HG02610 (cell line): ENCODE results near the gene MYBPHL.

Source experiments
- ATAC-seq: cut with Tn5 transposase; IDR thresholded peaks from one replicate; pipeline ENCODE4 v1.9.1; 2021; ENCODE audit warnings: mild to moderate bottlenecking, moderate library complexity; ENCODE audit not compliant: unreplicated experiment

The MYBPHL gene

DNA sequence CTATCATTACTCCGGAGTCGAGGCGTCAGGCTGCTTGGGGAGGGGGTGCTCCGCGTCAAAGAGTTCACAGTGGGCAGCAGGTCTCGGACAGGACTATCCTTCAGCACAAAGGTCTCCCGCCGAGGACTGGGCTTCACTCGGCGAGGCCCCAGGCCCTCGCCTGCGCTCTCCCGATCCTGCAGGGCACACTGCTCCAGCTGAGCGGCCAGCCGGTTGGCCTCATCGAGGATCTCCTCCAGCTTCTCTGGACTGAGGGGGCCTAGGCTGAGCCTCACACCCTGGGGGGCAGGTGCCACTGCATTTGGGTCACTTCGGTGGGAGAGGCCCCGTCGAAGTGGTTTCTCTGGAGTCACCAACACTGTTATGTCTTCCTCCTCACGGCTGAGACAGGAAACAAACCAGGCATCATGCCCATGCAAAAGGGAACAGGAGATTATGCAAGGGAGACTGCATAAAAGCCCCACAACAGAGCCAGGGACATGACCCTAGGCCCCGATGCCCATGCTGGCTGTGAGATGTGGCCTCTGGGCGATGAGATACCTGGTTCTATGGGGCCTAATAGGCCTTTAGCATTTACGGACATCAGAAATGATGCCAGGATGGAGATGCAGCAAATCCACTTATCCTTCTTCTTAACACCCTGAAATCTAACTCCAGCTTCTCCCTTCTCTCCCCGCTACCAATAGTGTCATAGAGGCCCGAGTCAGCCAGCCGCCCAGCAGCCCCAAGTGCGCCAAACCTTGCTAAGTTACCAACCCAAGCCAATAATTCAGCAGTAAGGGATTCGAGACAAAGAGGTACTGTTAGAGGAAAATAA, 24.9 kb downstream of the MYBPHL start:
- no peak for ATAC-seq

DNA sequence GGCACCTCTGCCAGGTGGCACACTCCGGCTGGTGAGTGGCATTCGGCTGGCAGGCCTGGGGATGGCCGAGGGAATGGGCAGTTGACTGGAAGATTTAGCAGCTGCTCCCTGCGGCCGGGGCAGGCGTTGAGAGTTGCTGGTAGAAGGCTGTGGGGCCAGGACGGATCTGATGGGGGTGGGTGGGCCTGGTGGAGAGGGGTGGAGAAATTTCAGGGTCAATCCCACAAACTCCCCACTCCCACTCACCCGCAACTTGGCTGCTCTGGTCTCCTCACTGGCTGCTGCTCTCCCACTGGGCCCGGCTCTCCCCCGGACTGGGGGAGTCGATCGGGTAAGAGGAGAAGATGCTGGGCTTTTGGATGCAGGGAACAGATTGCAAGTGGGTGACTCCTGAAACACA, 25.9 kb downstream of the MYBPHL start:
- no peak for ATAC-seq

DNA sequence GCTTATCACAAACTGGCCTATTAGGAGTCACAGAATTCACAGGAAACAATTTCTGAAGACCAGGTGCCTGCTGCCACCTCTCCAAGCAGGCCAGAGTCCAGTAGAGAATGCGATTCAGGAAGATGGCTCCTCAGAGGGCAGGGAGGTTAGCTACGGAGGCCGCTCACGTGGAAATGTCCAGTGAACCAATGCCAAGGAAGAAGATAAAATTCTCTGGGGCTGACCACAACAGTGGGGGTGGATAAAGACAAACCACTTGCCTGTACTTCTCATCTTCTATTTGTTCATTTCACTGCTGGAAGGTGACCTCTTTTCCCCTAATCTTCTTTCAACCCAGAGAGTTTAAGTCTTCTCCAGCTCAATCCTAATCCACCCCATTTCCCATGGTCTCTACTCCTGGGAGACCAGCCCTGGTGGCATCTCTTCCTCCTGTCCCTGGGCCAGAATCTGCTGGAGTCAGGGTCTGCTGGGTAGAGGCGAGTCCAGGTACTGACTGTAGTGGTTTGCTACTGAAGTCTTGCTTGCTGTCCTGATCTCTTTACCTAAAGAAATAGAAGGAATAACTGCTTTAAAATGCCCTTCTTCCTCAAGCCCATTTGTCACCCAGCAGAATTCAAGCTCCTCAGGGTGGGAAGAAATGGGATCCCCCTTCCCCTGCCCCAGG, 27.1 kb downstream of the MYBPHL start:
- ATAC-seq, result no peak

DNA sequence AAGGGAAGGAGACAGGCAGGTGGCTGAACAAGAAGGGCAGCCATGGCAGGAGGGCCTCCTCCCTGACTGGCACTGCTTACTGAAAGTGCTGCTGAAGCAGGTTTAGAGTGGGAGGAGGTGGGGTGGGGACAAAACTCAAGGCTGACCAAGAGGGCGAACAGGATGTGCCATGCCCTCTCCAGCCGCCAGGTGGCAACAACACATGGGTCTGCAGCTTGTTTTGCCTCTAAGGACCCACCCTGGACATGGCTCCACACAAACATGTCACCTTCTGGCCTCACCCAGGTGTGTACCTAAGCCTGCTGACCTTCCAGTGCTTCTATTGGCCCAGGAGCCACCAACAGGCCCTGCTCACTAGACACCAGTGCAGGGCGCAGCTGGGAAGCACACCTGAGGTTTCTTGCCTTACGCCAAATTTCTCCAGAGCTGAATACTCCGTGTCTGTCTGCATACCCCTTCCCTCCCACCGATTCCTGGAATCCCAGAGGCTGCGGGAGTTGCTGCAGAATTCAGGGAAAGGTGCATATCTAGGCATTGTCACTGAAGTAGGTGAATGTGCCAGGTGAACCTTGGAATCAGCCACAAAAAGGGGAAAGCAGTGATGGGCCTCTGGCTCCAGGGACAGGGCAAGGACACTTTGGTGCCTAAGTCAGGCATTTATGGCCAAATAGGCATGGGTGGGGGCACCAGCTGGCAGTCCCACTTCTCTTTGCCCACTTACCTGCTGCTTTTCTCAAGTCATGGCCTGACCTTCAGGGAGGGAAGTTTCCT, 29.2 kb downstream of the MYBPHL start:
- peak; percentile 75 for ATAC-seq

DNA sequence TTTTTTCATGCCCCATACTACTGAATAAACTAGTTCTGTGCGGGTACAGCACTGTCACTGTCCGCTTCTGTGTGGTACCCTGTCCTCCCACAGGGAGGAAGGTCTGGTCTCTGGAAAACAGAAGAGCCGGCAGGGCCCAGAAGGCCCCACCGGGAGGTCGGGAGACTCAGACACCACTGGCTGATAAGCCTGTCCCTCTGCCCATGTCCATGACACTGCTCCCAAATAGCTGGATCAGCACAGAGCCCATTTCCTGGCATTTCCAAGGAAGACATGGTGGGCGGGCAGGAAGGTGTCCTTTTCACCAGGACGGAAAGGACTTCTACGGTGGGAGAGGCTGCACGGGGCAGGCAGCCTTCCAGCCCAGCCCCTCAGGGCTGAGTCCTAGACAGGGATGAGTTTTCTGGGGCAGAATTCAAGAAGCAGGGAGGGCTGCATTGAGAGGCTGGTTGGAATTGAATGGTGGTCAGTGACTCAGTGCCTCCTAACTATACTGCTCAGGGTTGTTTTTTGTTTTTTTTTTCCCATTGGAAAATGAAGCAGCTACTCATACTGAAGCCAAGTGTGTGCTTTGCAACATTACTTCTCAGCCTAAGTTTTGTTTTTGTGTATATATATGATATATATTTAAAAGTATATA, 31.0 kb downstream of the MYBPHL start:
- no peak for ATAC-seq

DNA sequence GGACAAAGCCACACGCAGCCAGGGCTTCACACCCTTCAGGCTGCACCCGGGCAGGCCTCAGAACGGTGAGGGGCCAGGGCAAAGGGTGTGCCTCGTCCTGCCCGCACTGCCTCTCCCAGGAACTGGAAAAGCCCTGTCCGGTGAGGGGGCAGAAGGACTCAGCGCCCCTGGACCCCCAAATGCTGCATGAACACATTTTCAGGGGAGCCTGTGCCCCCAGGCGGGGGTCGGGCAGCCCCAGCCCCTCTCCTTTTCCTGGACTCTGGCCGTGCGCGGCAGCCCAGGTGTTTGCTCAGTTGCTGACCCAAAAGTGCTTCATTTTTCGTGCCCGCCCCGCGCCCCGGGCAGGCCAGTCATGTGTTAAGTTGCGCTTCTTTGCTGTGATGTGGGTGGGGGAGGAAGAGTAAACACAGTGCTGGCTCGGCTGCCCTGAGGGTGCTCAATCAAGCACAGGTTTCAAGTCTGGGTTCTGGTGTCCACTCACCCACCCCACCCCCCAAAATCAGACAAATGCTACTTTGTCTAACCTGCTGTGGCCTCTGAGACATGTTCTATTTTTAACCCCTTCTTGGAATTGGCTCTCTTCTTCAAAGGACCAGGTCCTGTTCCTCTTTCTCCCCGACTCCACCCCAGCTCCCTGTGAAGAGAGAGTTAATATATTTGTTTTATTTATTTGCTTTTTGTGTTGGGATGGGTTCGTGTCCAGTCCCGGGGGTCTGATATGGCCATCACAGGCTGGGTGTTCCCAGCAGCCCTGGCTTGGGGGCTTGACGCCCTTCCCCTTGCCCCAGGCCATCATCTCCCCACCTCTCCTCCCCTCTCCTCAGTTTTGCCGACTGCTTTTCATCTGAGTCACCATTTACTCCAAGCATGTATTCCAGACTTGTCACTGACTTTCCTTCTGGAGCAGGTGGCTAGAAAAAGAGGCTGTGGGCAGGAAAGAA, 32.0 kb downstream of the MYBPHL start:
- ATAC-seq, result no peak

DNA sequence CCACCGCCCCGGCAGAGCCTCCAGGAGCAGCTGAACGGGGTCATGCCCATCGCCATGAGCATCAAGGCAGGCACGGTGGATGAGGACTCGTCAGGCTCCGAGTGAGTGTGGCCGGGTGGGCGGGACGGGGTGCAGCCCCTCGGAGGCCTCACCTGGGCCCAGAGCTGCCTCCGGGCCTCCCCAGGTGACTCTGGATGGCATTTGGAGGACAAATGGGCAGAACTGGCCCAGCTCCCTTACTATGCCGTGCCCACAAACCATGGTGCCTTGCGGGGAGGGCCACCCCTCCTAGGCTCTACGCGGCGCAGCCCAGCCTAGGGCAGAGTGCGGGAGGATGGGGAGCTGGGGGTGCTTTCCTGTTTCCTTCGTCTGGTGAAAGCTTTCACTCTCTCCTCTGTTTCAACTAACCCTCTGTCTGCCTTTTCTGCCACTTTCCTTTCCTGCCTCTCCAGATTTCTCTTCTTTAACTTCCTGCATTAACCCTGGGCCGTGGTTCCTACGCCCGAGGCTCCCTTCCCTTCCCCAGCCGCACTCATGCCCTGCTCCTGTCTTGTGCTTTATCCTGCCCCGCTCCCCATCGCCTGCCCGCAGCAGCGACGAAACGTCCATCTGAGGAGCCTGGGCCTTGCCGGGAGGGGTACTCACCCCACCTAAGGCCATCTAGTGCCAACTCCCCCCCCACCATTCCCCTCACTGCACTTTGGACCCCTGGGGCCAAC, 33.1 kb downstream of the MYBPHL start:
- no peak for ATAC-seq

DNA sequence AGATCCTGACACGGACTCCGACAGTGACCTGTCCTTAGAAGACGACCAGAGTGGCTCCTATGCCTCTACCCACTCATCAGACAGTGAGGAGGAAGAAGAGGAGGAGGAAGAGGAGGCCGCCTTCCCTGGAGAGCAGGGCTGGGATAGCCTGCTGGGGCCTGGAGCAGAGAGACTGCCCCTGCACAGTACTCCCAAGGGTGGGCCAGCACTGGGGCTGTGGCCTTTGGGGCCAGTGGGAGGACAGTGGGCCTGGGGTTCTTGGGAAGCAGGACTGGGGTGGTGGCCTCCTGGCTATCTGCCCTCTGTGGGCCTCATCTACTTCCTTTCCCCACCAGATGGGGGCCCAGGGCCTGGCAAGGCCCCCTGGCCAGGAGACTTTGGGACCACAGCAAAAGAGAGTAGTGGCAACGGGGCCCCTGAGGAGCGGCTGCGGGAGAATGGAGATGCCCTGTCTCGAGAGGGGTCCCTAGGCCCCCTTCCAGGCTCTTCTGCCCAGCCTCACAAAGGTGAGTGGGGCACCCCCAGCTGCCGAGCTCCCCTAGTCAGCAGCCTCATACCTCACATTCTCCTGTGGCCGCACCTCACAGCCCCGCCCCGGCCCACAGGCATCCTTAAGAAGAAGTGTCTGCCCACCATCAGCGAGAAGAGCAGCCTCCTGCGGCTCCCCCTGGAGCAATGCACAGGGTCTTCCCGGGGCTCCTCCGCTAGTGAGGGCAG, 33.8 kb downstream of the MYBPHL start:
- ATAC-seq, result no peak

DNA sequence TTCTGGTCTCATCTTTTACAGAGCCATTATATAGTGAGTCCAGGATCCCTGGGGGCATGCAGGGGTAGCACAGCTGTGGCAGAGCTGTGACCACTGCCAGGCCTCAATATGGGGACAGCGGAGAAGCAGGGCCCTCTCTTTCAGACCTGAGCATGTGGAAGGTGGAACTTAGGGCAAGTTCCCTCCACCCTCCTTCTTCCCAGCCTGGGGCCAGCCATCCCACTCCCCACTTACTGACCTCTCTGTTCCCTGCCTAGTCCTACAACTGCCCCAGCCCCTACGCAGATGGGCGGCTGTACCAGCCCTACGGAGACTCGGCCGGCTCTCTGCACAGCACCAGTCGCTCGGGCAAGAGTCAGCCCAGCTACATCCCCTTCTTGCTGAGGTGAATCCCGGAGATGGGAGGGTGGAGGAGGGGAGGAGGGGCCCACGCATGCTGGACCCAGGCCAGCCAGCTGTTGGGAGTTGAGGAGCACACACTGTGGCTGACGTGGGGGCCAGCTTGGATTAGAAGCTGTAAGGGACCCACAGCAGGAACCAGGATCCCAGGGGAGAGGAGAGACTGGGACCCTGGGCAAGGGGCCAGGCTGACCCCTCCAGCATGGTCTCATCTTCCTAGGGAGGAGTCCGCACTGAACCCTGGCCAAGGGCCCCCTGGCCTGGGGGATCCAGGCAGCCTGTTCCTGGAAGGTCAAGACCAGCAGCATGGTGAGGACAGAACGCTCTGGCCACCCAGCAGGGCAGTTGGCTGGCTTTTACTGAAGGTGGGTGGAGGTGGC, 34.6 kb downstream of the MYBPHL start:
- ATAC-seq, result no peak

DNA sequence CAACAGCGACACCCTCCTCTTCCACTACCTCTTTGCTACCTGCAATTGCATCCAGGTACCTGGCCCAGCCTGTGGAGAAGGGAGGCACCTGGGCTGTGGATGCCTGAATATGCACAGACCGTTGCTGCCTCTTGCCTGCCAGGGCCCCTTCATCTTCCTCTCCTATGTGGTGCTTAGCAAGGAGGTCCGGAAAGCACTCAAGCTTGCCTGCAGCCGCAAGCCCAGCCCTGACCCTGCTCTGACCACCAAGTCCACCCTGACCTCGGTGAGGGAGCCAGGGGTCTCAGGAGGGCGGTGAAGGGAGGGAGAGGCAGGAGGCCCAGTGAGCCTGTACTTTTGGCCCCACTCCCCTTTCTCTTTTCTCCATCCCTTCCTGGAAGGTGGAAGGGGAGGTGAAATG, 35.4 kb downstream of the MYBPHL start:
- no peak for ATAC-seq

DNA sequence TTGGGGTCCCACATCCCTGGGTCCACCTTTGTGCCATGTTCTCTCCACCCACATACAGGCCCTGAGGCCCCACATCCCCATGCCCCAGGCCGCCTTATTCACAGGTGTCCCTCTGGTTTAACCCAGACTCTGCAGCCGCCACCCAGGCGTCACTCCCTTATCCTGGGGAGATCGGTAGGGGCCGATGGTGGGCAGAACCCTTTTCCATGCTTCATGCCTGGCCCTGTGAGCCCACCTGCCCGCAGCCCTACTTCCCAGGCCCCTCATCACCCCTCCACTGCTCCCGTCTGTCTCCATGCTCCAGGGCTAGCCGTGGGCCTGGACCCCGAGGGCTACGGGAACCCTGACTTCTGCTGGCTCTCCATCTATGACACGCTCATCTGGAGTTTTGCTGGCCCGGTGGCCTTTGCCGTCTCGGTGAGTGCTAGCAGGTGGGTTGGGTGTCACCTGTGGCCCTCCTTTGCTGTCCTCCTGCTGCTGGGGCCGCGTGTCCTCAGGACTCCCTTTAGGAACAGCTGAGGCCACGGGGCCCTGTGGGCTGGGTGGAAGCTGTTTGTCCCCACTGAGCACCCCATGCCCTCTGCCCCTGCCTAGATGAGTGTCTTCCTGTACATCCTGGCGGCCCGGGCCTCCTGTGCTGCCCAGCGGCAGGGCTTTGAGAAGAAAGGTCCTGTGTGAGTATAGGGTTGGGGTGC, 36.0 kb downstream of the MYBPHL start:
- ATAC-seq, result no peak

DNA sequence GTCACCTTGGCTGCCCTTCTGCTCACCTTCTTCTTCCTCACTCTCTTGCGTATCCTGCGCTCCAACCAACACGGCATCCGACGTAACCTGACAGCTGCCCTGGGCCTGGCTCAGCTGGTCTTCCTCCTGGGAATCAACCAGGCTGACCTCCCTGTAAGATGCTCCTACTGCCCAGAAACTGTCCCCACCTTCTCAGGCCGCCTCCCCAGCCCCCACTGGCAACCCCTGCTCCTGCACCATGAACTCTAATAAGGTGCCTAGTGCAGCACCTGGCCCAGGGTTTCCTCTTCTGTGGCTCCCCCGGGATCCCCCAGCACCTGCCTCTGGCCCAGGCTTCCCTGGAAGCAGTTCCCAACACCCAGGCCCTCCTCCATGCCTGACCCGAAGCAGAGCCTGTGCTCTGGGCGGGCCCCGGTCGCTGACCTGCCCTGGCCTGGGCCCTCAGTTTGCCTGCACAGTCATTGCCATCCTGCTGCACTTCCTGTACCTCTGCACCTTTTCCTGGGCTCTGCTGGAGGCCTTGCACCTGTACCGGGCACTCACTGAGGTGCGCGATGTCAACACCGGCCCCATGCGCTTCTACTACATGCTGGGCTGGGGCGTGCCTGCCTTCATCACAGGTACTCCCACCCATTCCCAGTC, 36.7 kb downstream of the MYBPHL start:
- no peak for ATAC-seq

DNA sequence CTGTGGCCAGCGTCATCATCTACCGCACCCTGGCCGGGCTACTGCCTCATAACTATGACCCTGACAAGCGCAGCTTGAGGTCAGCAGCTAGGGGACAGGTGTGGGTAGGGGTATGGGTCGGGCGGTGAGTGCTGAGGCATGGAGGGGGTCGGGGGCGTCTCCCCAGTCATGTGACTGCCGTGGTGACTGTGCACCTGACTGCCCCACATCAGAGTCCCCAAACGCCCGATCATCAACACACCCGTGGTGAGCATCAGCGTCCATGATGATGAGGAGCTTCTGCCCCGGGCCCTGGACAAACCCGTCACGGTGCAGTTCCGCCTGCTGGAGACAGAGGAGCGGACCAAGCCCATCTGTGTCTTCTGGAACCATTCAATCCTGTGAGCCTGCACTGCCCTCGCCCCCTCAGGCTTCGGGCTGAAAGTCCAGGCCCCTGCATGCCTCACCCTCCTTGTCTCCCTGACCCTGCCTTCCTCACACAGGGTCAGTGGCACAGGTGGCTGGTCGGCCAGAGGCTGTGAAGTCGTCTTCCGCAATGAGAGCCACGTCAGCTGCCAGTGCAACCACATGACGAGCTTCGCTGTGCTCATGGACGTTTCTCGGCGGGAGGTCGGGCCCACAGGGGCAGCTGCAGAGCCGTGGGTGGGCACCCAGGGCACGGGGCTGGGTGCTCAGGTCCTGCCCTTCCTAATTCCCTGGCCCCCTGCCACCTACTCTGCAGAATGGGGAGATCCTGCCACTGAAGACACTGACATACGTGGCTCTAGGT, 37.4 kb downstream of the MYBPHL start:
- ATAC-seq, result no peak

DNA sequence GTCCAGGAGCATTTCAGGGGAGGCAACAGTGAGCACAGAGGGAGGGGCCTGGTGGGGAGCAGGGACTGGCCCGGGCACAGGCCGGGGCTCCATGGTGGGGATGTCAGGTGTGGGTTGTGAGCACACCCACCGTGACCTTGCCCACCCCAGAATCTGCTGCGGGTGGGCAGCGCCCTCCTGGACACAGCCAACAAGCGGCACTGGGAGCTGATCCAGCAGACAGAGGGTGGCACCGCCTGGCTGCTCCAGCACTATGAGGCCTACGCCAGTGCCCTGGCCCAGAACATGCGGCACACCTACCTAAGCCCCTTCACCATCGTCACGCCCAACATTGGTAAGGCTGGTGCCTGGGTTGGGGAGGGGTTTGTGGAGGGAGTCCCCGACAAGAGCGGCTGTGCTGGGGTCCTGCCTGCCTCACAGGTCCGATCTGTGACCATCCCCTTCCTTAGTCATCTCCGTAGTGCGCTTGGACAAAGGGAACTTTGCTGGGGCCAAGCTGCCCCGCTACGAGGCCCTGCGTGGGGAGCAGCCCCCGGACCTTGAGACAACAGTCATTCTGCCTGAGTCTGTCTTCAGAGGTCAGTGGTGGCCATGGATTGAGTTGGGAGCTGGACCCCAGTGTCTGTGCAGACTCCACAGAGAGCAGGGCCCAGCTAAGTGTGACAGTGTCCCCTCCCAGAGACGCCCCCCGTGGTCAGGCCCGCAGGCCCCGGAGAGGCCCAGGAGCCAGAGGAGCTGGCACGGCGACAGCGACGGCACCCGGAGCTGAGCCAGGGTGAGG, 38.2 kb downstream of the MYBPHL start:
- ATAC-seq, result no peak

DNA sequence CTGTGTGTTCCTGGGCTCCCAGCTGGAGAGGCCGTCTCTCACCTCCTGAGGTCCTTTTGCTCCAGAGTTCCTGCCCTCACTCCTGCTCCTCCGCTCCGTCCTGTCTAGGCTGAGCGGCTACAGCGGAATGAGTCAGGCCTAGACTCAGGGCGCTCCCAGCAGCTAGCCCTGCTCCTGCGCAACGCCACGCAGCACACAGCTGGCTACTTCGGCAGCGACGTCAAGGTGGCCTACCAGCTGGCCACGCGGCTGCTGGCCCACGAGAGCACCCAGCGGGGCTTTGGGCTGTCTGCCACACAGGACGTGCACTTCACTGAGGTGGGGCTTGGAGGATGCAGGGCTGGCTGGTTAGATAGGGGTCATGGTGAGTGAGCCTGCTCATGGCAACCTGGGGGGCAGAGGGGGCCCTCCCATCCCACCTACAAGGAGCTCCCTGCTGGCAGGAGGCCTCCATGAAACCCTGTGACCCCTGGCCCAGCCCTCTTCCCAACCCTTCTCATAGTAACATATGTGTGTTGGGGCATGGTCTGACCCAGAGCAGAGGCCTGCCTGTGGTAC, 39.0 kb downstream of the MYBPHL start:
- ATAC-seq, result no peak
